ENCODE results near the gene ZNF536.
"Not testable (repeated sequence)": the region's sequence is repeated elsewhere in the genome, so short reads cannot be mapped to it uniquely, and the experiment has no call there.

Gene ZNF536

GRCh38 chr19:30336290-30336689, 35.9 kb upstream of the ZNF536 start:
- no peaks in the 10 kb centered on the region for H3K4me1 Mint-ChIP-seq (ENCODE audit: low read depth)
- H3K27ac Mint-ChIP-seq = no peak overlapping the region
- intact Hi-C loops (cut with micrococcal nuclease) = no loop called here
- H3K27me3 Mint-ChIP-seq = peaks cover 3% of the 10 kb centered on the region
- H3K9me3 Mint-ChIP-seq = no peaks in the 10 kb centered on the region
- no peaks in the 10 kb centered on the region for H3K36me3 Mint-ChIP-seq (ENCODE audit: low read depth)
- no peak overlapping the region for H3K4me3 Mint-ChIP-seq

GRCh38 chr19:30338041-30338456, 34.1 kb upstream of the ZNF536 start:
- H3K4me1 Mint-ChIP-seq (ENCODE audit: low read depth) = no peaks in the 10 kb centered on the region
- no peaks in the 10 kb centered on the region for H3K27me3 Mint-ChIP-seq
- no peak overlapping the region for H3K4me3 Mint-ChIP-seq
- intact Hi-C loops (cut with micrococcal nuclease) = no loop called here
- no peak overlapping the region for H3K27ac Mint-ChIP-seq
- H3K36me3 Mint-ChIP-seq (ENCODE audit: low read depth) = no peaks in the 10 kb centered on the region
- no peaks in the 10 kb centered on the region for H3K9me3 Mint-ChIP-seq

- Mint-ChIP-seq H3K4me3 (no peak overlapping the region), H3K27ac (no peak overlapping the region), H3K9me3 (no peaks in the 10 kb centered on the region), H3K36me3 (ENCODE audit: low read depth) (no peaks in the 10 kb centered on the region), H3K4me1 (ENCODE audit: low read depth) (no peaks in the 10 kb centered on the region), H3K27me3 (no peaks in the 10 kb centered on the region)
- intact Hi-C loops (cut with micrococcal nuclease) = no loop called here
Observed at GRCh38 chr19:30338878-30339623, 33.1 kb upstream of the ZNF536 start.

GRCh38 chr19:30339624-30340525, 32.3 kb upstream of the ZNF536 start:
- H3K9me3 Mint-ChIP-seq = no peaks in the 10 kb centered on the region
- H3K4me3 Mint-ChIP-seq = no peak overlapping the region
- H3K27ac Mint-ChIP-seq = no peak overlapping the region
- no peaks in the 10 kb centered on the region for H3K27me3 Mint-ChIP-seq
- no peaks in the 10 kb centered on the region for H3K4me1 Mint-ChIP-seq (ENCODE audit: low read depth)
- H3K36me3 Mint-ChIP-seq (ENCODE audit: low read depth) = no peaks in the 10 kb centered on the region
- intact Hi-C loops (cut with micrococcal nuclease) = no loop called here

GRCh38 chr19:30340771-30341561, 31.2 kb upstream of the ZNF536 start:
- H3K27me3 Mint-ChIP-seq = no peaks in the 10 kb centered on the region
- H3K9me3 Mint-ChIP-seq = no peaks in the 10 kb centered on the region
- no peak overlapping the region for H3K27ac Mint-ChIP-seq
- H3K36me3 Mint-ChIP-seq (ENCODE audit: low read depth) = no peaks in the 10 kb centered on the region
- intact Hi-C loops (cut with micrococcal nuclease) = no loop called here
- no peak overlapping the region for H3K4me3 Mint-ChIP-seq
- H3K4me1 Mint-ChIP-seq (ENCODE audit: low read depth) = no peaks in the 10 kb centered on the region

- no peak overlapping the region for H3K4me3 Mint-ChIP-seq
- no peaks in the 10 kb centered on the region for H3K4me1 Mint-ChIP-seq (ENCODE audit: low read depth)
- H3K9me3 Mint-ChIP-seq = no peaks in the 10 kb centered on the region
- H3K27ac Mint-ChIP-seq = no peak overlapping the region
- intact Hi-C loops (cut with micrococcal nuclease) = no loop called here
- H3K36me3 Mint-ChIP-seq (ENCODE audit: low read depth) = no peaks in the 10 kb centered on the region
- no peaks in the 10 kb centered on the region for H3K27me3 Mint-ChIP-seq
Observed at GRCh38 chr19:30341611-30342201, 30.5 kb upstream of the ZNF536 start.

- Mint-ChIP-seq H3K27me3 (no peaks in the 10 kb centered on the region), H3K4me3 (no peak overlapping the region), H3K4me1 (ENCODE audit: low read depth) (no peaks in the 10 kb centered on the region), H3K36me3 (ENCODE audit: low read depth) (no peaks in the 10 kb centered on the region), H3K27ac (no peak overlapping the region), H3K9me3 (no peaks in the 10 kb centered on the region)
- intact Hi-C loops (cut with micrococcal nuclease) = no loop called here
Observed at GRCh38 chr19:30342901-30343300, 29.3 kb upstream of the ZNF536 start.

GRCh38 chr19:30344446-30345425, 27.4 kb upstream of the ZNF536 start:
- Mint-ChIP-seq H3K4me1 (ENCODE audit: low read depth) (no peaks in the 10 kb centered on the region), H3K27ac (no peak overlapping the region), H3K9me3 (no peaks in the 10 kb centered on the region), H3K36me3 (ENCODE audit: low read depth) (no peaks in the 10 kb centered on the region), H3K27me3 (no peaks in the 10 kb centered on the region), H3K4me3 (no peak overlapping the region)
- intact Hi-C loops (cut with micrococcal nuclease) = no loop called here

GRCh38 chr19:30345686-30346085, 26.5 kb upstream of the ZNF536 start:
- no peaks in the 10 kb centered on the region for H3K9me3 Mint-ChIP-seq
- H3K4me3 Mint-ChIP-seq = no peak overlapping the region
- no peak overlapping the region for H3K27ac Mint-ChIP-seq
- intact Hi-C loops (cut with micrococcal nuclease) = no loop called here
- no peaks in the 10 kb centered on the region for H3K27me3 Mint-ChIP-seq
- no peaks in the 10 kb centered on the region for H3K4me1 Mint-ChIP-seq (ENCODE audit: low read depth)
- H3K36me3 Mint-ChIP-seq (ENCODE audit: low read depth) = no peaks in the 10 kb centered on the region

- H3K4me1 Mint-ChIP-seq (ENCODE audit: low read depth); H3K27me3 Mint-ChIP-seq; H3K36me3 Mint-ChIP-seq (ENCODE audit: low read depth); H3K4me3 Mint-ChIP-seq; intact Hi-C loops (cut with micrococcal nuclease); H3K27ac Mint-ChIP-seq; H3K9me3 Mint-ChIP-seq: not testable (repeated sequence)
Observed at GRCh38 chr19:30346468-30346867, 25.7 kb upstream of the ZNF536 start.

GRCh38 chr19:30349131-30349730, 23.0 kb upstream of the ZNF536 start:
- no peak overlapping the region for H3K27ac Mint-ChIP-seq
- H3K9me3 Mint-ChIP-seq = no peaks in the 10 kb centered on the region
- H3K4me3 Mint-ChIP-seq = no peak overlapping the region
- no peaks in the 10 kb centered on the region for H3K27me3 Mint-ChIP-seq
- no peaks in the 10 kb centered on the region for H3K4me1 Mint-ChIP-seq (ENCODE audit: low read depth)
- intact Hi-C loops (cut with micrococcal nuclease) = no loop called here
- no peaks in the 10 kb centered on the region for H3K36me3 Mint-ChIP-seq (ENCODE audit: low read depth)

- Mint-ChIP-seq H3K4me3 (no peak overlapping the region), H3K4me1 (ENCODE audit: low read depth) (no peaks in the 10 kb centered on the region)
Observed at GRCh38 chr19:30350692-30351663, 21.2 kb upstream of the ZNF536 start.

More at GRCh38 chr19:30350692-30351663, 21.2 kb upstream of the ZNF536 start:
- H3K9me3 Mint-ChIP-seq = no peaks in the 10 kb centered on the region
- H3K36me3 Mint-ChIP-seq (ENCODE audit: low read depth) = no peaks in the 10 kb centered on the region
- no peaks in the 10 kb centered on the region for H3K27me3 Mint-ChIP-seq
- no peak overlapping the region for H3K27ac Mint-ChIP-seq
- intact Hi-C loops (cut with micrococcal nuclease) = no loop called here

Data from dendritic cell treated with granulocyte-macrophage colony-stimulating factor and Interleukin-4, amounts not matched to agents 40 ng/mL and 50 ng/mL, for 4 days (primary cell).